GM11168 (cell line): ENCODE data around the gene PTX3.

Experiments used
- in situ Hi-C: fragments of 300-500 bp; cut with MboI; formaldehyde crosslinking; loops from one replicate; pipeline ENCODE4 v1.12.0; 2022; ENCODE audit warnings: low sequenced_read_pairs; ENCODE audit not compliant: unreplicated experiment

Gene PTX3

DNA sequence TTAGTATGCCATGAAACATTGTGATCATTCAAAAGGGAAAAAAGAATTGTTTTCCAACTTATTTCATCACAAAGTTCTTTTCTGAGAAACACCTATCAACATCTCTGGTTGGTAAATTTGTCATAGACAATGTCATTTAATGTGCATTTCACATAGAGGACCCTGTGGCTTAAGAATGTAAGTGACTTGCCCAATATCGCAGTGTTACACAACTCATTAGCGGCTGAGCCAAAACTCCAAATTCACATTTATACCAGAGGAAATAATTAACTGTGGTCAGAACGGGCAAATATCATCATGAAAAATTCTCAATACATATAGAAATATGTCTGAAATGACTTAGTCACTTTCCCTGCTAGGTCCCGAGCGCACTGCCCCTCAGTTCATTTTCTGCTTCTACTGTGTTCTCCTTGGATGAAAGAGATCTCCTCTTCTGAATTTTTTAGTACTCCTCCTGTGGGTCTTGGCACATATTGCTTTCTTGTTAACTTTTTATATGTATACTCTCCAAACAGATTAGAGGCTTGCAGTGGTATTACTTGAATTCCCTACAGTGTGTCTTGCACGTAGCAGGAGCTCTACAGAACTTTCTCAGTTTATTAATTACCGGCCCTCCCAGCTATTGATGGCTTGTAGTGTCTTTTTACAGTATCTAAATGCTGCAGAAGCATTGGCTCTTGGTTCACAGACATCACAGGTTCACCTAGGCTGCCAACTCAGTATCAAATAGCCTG, 33.1 kb downstream of the PTX3 start:
- in situ Hi-C loops, result no loop called here

DNA sequence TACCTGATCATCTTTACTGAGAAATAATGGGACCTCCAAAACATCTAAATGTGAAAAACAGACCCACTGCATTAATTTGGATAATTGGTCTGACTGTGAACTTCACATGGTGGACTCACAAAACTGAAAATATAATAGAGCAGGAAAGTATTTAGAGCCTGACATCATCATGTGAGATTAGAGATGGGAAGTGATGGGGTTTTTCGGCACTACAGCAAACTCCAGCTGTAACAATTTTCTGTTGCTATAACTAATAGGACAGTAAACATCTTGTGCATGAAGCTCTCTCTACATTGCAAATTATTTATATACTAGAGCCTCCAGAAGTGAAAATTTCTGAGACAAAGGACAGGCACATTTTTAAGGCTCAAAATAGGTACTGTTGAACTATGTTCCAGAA, 34.4 kb downstream of the PTX3 start:
- in situ Hi-C loops, result no loop called here

DNA sequence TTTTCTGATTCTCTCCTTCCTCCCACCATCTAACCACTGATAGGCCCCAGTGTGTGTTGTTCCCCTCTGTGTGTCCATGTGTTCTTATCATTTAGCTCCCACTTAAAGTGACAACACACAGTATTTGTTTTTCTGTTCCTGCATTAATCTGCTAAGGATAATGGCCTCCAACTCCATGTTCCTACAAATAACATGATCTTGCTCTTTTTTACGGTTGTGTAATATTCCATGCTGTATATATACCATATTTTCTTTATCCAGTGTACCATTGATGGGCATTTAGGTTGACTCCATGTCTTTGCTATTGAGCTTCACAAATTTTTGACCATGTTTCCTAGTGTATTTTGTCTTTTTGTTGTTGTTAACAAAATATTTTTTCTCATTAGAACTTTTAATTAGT, 36.0 kb downstream of the PTX3 start:
- in situ Hi-C loops, result no loop called here

DNA sequence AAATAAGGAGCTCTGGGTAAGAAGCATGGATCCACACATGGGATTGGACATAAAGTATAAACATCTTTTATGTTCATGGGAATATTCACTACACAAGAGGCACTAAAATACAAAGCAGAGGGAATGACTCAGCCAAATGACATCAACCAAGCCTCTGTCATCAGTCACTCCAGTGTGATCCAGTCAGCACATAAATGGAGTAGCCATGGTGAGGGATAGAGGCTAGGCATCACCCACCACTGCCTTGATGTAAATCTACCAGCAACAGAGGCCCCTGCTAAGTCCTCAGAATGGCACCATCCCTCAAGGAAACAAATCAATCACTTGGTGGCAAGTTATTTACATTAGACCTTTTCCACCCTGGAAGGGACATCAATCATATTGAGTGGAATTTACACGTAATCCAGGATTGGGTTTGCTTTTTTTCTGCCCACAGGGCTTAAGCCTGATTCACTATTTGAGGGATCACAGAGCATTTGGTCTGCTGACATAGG, 39.3 kb downstream of the PTX3 start:
- in situ Hi-C loops, result no loop called here

DNA sequence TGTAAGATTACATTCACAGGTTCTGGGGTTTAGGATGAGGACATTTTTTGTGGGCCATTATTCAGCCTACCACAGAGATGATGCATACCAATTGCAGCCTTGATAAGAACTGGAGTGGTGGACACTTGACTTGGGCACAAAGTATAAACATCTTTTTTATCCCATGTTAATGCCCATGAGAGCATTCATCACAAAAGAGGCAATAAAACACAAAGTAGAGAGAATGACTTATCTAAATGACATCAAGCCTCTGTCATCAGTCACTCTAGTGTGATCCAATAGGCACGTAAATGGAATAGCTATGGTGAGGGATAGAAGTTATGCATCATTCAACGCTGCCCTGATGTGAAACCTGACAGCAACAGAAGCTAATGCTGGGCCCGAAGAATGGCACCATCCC, 40.8 kb downstream of the PTX3 start:
- in situ Hi-C loops, result no loop called here

DNA sequence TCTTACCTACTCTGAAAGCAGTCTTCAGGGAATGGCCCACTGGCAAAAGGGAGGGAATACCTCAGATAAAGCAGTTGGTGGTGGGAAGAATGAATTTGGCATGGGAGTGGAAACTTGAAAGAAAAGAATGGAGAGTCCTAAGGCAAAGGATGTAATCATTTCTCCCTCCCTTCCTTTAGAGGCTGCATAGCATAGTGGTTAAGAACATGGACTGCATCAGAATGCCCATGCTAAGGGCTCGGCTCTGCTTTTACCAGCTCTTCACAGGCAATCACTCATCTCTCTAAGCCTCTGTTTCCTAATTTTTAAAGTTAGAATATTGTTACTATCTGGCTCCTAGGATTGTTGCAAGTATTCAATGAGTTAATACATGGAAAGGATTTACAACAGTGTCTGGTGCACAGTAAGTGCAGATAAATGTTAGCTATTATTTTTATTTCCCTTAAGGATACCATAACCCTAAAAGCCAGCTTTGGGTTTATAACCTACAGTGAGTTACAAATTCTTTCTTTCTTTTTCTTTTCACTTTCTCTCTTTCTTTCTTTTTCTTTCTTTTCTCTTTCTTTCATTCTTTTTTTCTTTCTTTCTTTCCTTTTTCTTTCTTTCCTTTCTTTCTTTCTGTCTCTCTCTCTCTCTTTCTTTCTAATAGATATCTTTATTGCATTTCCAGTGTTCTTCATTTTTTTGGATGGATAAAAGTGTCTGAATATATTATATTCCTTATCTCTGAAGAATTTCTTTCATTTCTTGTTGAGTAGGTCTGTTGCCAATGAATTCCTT, 43.0 kb downstream of the PTX3 start:
- in situ Hi-C loops, result no loop called here

DNA sequence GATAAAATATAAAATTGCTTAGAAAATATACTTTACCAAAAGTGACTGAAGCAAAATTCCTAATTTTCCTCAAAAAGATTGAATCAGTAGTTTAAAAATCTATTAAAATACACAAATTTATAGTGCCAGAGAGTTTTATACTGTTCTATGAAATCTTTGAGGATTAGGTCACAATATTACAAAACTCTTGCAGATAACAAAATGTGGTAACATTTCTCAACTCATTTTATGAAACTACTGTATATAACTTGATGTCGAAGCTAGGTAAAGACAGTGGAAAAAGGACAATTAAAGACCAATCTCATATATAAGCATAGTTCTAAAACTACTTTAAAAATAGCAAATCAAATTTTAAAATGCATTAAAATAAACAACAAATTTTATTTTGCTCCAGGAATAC, 50.7 kb downstream of the PTX3 start:
- in situ Hi-C loops, result no loop called here

DNA sequence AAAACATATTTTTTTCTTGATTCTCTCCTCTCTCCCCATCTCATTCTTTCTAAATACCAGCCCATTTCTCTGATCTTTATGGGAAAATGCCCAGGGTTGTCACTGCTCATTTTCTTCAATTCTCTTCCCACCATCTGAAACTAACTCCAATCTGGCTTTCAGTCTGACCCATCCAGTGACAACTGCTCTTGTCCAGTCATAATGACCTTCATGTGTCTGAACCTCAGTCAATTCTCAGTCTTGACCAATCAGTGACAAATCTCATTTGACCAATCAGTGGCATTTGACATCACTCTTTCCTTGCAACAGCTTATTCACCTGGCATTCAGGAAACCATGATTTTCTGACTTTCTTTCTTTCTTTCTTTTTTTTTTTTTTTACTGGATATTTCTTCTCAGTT, 51.5 kb downstream of the PTX3 start:
- in situ Hi-C loops, result no loop called here

DNA sequence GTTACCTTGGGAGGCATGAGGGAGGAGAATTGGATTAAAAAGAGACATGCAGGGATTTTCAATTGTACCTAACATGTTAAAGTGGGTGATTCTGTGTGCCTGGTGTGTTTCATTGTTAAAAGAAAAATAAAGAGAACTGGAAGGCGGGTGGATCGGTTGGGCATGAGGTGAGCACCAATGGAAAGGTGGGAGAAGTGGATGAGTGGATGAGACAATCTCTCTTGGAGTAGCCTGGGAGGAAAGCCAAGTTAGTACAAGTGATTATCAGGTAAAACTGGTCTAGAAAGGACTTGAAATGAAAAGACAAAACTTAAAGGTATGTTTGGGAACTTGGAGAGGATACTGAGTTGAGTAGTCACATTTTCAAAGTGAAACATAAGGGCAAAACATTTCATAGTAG, 54.5 kb downstream of the PTX3 start:
- in situ Hi-C loops, result no loop called here
